ENCODE results near the gene RPS3A.
A peak's percentile ranks its signal among the peaks of the same experiment; 100 is the strongest.
"Not testable (repeated sequence)": the region's sequence is repeated elsewhere in the genome, so short reads cannot be mapped to it uniquely, and the experiment has no call there.

The RPS3A gene

GRCh38 chr4:151117371-151117962 lies 18.0 kb downstream of the RPS3A start:
- peak; percentile 41 to 52 for DNase-seq

DNA sequence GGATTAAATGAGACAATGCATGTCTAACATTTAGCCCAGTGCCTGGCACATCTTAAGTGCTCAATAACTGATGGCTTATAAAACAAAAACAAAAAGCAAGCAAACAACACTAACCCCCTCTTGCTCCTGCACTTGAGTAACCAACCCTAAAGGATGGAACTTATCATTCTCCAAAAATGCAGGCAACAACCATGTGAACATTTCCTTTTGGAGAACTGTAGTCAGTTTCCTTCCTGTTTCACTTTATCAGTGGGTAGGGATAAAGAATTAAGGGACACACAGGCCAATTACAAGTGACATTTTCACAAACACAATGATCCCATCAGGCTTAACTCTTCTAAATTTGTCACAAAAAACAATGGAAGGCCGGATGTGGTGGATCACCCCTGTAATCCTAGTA lies 30.4 kb downstream of the RPS3A start:
- no peak for DNase-seq

DNA sequence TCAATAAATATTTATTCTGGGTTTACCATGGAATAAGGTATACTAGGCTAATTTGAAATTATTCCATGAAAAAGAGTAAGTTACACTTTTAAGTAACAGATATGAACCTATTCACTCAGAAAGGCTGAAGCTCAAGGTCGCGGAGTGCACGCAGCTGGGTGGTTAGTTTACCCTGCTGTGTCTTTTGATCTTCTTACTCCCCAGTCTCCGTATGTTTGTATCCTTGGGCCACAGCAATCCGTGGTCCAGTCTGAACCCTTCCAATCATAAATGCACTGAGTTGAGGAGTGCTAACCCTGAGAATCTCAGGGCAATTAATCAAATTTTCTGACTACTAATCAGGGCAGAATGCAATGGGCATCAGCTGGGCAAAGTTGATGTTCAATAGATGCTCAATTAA lies 33.9 kb downstream of the RPS3A start:
- DNase-seq = no peak

- not testable (repeated sequence) for DNase-seq
Observed at GRCh38 chr4:151136048-151136447, 36.6 kb downstream of the RPS3A start.

DNA sequence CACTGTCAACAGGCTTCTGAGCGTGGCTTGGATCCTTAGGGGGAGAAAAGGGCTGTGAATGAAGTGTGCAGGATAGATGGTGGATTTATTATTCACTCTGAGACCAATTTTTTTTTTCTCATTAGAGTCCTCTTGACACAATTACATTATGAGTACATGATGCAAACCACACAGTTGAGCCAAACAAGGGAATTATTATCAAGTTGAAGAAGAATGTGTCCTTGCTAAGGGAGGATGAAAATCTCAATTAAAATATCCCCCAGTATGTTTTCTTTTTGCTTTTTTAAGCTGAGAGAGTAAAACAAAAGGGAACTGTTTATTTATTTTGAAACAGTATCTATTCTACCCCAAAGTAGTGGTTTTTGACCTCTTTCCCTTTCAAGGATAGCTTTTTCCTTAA lies 40.4 kb downstream of the RPS3A start:
- no peak for DNase-seq

DNA sequence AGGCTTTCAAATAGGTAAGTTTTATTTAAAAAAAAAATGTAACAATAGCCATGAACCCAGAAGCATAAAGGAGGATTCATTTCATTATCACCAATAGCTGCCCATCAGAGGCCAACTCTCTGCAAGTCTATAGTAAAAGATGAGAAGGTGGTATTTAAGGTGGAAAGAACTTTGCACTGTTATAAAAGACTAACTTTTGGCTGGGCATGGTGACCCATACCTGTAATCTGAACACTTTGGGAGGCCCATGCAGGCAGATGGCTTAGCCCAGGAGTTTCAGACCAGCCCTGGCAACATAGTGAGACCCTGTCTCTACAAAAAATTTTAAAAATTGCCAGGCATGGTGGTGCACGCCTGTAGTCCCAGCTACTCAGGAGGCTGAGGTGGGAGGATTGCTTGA lies 43.3 kb downstream of the RPS3A start:
- DNase-seq = no peak

DNA sequence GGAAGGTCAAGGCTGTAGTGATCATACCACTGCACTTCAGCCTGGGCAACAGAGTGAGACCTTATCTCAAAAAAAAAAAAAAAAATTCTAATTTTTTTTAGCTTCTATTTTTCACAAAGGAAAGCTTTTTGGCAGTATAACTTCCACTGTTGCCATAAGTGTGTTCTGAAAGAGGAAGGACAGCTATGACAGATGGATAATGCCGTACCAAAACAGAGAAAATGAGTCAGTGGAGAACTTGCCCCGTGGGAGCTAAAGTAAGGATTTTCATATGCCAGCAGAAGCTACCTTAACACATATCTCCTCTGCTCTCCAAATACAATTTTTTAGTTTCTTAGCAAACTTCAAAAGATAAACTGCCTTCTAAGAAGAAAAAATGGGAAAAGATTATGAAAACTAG lies 43.7 kb downstream of the RPS3A start:
- no peak for DNase-seq

DNA sequence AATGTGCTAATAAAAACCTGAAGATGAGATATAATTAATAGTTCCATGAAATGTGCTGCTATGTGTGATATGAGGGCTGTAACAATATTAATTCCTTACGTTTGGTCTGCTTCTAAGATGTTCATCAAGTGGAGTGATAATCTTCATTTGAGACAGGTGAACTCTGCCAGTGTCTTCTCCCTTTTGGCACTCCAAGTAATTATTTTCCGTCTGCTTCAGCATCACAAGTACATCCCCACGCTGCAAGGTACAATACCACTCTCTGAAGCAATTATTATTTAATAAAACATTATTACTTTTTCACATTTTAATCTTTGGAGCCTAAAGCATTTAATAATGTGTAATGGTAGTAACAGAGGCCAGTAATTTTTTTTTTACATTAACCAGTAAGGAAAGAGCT lies 44.4 kb downstream of the RPS3A start:
- DNase-seq = no peak

- DNase-seq = no peak
Observed at GRCh38 chr4:151144329-151145072, 45.1 kb downstream of the RPS3A start.

DNA sequence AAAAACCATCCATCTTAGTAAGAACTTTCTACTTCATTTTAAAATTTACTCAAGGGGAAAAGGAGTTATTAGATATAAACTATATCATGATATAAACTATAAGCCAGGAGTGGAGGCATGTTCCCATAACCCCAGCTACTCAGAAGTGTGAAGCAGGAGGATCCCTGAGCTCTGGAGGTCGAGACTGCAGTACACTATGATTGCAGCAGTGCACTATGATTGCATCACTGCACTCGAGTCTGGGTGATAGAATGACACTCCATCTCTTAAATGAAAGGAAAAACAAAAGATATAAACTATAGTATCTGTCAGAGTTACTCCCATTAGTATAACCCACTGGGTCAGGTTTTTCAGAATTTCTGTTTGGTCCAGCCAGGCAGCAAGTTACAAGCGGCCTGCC lies 47.6 kb downstream of the RPS3A start:
- DNase-seq = no peak

GRCh38 chr4:151148261-151148660 lies 48.8 kb downstream of the RPS3A start:
- no peak for DNase-seq

DNA sequence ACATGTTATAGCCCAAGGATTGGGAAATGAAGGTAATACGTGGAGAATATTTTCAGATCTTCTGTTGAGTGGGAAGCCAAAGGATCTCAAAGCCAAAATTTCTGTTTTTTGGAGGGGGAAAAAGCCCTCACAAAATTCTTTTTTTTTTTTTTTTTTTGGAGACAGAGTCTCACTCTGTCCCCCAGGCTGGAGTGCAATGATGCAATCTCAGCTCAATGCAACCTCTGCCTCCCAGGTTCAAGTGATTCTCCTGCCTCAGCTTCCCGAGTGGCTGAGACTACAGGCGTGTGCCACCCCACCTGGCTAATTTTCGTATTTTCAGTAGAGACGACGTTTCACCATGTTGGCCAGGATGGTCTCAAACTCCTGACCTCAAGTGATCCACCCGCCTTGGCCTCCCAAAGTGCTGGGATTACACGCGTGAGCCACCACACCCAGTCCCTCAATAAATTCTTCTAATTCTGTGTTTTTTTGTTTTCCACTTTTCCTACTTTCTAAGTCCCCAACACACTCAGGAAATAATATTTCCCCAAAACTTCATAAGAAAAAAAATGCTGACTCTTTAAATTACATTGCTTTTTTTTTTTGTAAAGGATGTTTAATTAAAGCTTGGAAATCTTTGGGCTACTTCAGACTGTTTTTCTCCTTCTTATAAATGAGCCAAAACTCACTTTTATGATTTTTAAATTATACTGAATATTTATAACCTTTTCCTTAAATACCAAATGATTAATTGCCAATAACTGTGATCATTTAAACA lies 51.6 kb downstream of the RPS3A start:
- DNase-seq = no peak

DNA sequence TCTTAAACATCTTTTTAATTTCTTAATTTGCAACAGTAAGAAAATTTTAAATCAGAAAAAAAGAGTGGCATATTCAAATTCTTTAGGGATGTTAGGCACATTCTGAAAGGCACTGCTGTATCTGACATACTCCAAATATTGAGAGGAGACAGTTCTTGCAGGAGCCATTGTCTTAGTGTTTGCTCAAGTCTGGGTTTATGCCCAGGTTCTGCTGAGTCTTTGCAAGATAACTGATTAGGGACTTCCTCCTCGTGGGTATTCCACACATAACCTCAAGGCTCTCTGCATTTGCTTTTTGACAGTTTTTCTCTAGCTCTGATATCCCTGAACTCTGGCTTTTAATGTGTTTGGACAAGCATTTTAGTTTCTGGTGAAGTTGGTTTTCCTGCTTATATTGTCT lies 52.6 kb downstream of the RPS3A start:
- DNase-seq = no peak

DNA sequence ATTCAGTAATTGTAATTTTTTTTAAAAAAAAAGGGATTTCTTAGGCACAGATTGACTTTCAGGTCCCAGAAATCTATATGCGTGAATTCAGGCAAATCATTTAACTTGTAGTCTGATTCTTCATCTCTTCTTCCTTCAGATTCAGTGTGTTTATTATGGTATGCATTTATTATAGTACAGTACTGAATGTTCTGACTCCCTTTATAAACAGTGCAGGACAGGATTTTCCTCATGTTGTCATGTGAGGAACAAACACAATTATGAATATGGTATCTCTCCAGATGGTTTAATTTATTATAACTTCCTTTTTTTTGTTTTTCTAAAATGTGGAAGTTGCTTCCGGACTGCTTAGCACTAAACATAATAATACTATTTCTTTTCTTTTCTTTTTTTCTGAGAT lies 54.2 kb downstream of the RPS3A start:
- no peak for DNase-seq

Measured in CD4-positive, alpha-beta T cell treated with Interleukin-4 for 1 hour (primary cell).